22Rv1 (cell line): Measurements from ENCODE around the gene COX15.

Experiments used
- CTCF ChIP-seq: fragments of 450-650 bp; IDR thresholded peaks from 2 replicates; pipeline ENCODE4 v1.5.1; 2017; ENCODE audit warnings: mild to moderate bottlenecking
- ZFX ChIP-seq: fragments of 450-650 bp; IDR thresholded peaks from 2 replicates; pipeline ENCODE4 v1.6.1; 2017; ENCODE audit warnings: antibody characterized with exemption, borderline replicate concordance

DNA sequence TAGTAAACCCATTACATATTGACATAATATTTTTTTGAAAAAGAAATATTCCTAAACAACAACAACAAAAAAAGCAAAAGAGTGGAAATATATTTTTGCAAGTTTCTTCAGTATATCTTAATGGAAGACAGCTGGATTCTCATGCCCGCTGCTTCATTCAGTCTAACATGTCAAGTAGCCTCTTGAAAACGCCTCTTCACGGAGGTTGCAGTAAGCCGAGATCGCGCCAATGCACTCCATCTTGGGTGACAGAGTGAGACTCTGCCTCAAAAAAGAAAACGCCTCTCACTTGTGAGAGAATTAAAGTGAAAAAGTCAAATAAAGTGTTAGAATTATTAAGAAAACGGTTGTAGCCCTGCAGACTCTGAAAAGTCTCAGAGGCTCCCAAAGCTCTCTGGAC, 1.4 kb upstream of the COX15 start:
- TF ChIP-seq CTCF (no peak), ZFX (no peak)
